Measurements from ENCODE around the gene PICK1.

PICK1 gene

GRCh38 chr22:38027487-38027886 lies 29.7 kb upstream of the PICK1 start:
- no peak overlapping the region for H3K4me3 ChIP-seq (ENCODE audit: low read depth, low read length)
- H2AFZ ChIP-seq = no peak overlapping the region
- H3K4me1 ChIP-seq = no peaks in the 10 kb centered on the region
- H3K27ac ChIP-seq = no peak overlapping the region
- no peak for TF ChIP-seq CTCF (IDR thresholded peaks at IDR 0.05)
- no peaks in the 10 kb centered on the region for H3K36me3 ChIP-seq (ENCODE audit: control insufficient read depth, insufficient read depth, low read length)
- no peaks in the 10 kb centered on the region for H3K9me3 ChIP-seq (ENCODE audit: control insufficient read depth, low read length)
- no peaks in the 10 kb centered on the region for H3K79me2 ChIP-seq
- H3K27me3 ChIP-seq (ENCODE audit: control insufficient read depth, insufficient read depth, low read length) = no peaks in the 10 kb centered on the region
- no peak overlapping the region for H3K4me2 ChIP-seq (ENCODE audit: low read length)
- H3K9ac ChIP-seq = no peak overlapping the region

- H3K36me3 ChIP-seq (ENCODE audit: control insufficient read depth, insufficient read depth, low read length) = no peaks in the 10 kb centered on the region
- no peak overlapping the region for H3K27ac ChIP-seq
- no peaks in the 10 kb centered on the region for H3K27me3 ChIP-seq (ENCODE audit: control insufficient read depth, insufficient read depth, low read length)
- H3K79me2 ChIP-seq = no peaks in the 10 kb centered on the region
- no peak overlapping the region for H2AFZ ChIP-seq
- H3K4me2 ChIP-seq (ENCODE audit: low read length) = no peak overlapping the region
- H3K9me3 ChIP-seq (ENCODE audit: control insufficient read depth, low read length) = no peaks in the 10 kb centered on the region
- no peaks in the 10 kb centered on the region for H3K4me1 ChIP-seq
- no peak overlapping the region for H3K4me3 ChIP-seq (ENCODE audit: low read depth, low read length)
- H3K9ac ChIP-seq = no peak overlapping the region
- no peak for TF ChIP-seq CTCF (IDR thresholded peaks at IDR 0.05)
Observed at GRCh38 chr22:38028344-38029130, 28.7 kb upstream of the PICK1 start.

GRCh38 chr22:38029370-38029769 lies 27.8 kb upstream of the PICK1 start:
- H3K27ac ChIP-seq = no peak overlapping the region
- no peaks in the 10 kb centered on the region for H3K79me2 ChIP-seq
- H2AFZ ChIP-seq = no peak overlapping the region
- H3K4me3 ChIP-seq (ENCODE audit: low read depth, low read length) = no peak overlapping the region
- no peak for TF ChIP-seq CTCF (IDR thresholded peaks at IDR 0.05)
- H3K9me3 ChIP-seq (ENCODE audit: control insufficient read depth, low read length) = no peaks in the 10 kb centered on the region
- H3K36me3 ChIP-seq (ENCODE audit: control insufficient read depth, insufficient read depth, low read length) = no peaks in the 10 kb centered on the region
- H3K9ac ChIP-seq = no peak overlapping the region
- no peak overlapping the region for H3K4me2 ChIP-seq (ENCODE audit: low read length)
- H3K27me3 ChIP-seq (ENCODE audit: control insufficient read depth, insufficient read depth, low read length) = no peaks in the 10 kb centered on the region
- H3K4me1 ChIP-seq = no peaks in the 10 kb centered on the region

GRCh38 chr22:38029901-38030300 lies 27.3 kb upstream of the PICK1 start:
- H3K4me3 ChIP-seq (ENCODE audit: low read depth, low read length) = no peak overlapping the region
- no peaks in the 10 kb centered on the region for H3K36me3 ChIP-seq (ENCODE audit: control insufficient read depth, insufficient read depth, low read length)
- no peak for TF ChIP-seq CTCF (IDR thresholded peaks at IDR 0.05)
- H3K27ac ChIP-seq = no peak overlapping the region
- H3K9me3 ChIP-seq (ENCODE audit: control insufficient read depth, low read length) = no peaks in the 10 kb centered on the region
- no peaks in the 10 kb centered on the region for H3K27me3 ChIP-seq (ENCODE audit: control insufficient read depth, insufficient read depth, low read length)
- H3K9ac ChIP-seq = no peak overlapping the region
- H2AFZ ChIP-seq = no peak overlapping the region
- no peaks in the 10 kb centered on the region for H3K79me2 ChIP-seq
- H3K4me1 ChIP-seq = no peaks in the 10 kb centered on the region
- H3K4me2 ChIP-seq (ENCODE audit: low read length) = no peak overlapping the region
